ENCODE measurements around the gene AOPEP. TPM values are rescaled to one million over a fixed set of nuclear protein-coding genes. Genes with fewer than 3 reads are reported as not detected.

The AOPEP gene
- total RNA-seq, 1 experiment from 2014 or later = 15.0 TPM

DNA sequence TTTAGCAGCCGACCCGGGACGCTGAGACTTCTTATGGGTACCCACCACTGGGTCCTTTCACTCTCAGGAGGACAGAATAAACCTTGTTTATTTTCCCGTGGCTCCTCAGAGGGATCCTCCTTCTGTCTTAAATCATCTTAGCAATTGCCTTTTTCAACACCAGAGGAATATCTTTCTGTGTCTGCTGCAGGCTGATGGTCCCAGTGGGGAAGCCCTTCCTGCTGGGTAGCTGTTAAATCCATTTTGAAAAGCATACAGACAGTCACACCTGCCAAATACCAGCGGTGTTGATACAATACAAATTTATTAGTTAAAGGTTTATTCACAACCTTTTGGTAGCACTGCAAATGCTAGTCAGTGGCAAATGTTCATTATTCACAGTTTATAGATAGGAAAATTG lies 222.9 kb downstream of the AOPEP start:
- H3K36me3 Mint-ChIP-seq (ENCODE audit: insufficient read depth in 1 of 3, low read depth in 3 of 3) = no peaks in the 10 kb centered on the region
- Histone ChIP-seq H2BK15ac (ENCODE audit: low read depth, low read length) (no peak overlapping the region), H4K91ac (ENCODE audit: insufficient read length, low read depth, low read length) (no peak overlapping the region), H2BK120ac (ENCODE audit: low read depth, low read length, poor library complexity, severe bottlenecking) (no peak overlapping the region), H4K5ac (ENCODE audit: insufficient read length, low read depth, low read length) (no peak overlapping the region), H3K79me2 (ENCODE audit: insufficient read depth, low read length) (no peaks in the 10 kb centered on the region), H3K4ac (ENCODE audit: low read depth, low read length) (no peak overlapping the region), H2BK20ac (ENCODE audit: low read depth, low read length, poor library complexity, severe bottlenecking) (no peak overlapping the region), H2BK12ac (ENCODE audit: insufficient read length, low read depth, low read length) (no peak overlapping the region), H3K9ac (ENCODE audit: extremely low read depth, insufficient read length, low read length) (no peak overlapping the region), H2BK5ac (ENCODE audit: insufficient read length, low read length) (no peak overlapping the region), H4K20me1 (ENCODE audit: control insufficient read depth, insufficient read depth, insufficient read length) (no peaks in the 10 kb centered on the region), H3K27ac (ENCODE audit: insufficient read length, low read depth, low read length) (no peak overlapping the region), H3K18ac (ENCODE audit: insufficient read length, low read depth, low read length) (no peak overlapping the region), H3K23ac (ENCODE audit: insufficient read length, low read depth, low read length) (no peak overlapping the region), H3K9me3 (ENCODE audit: control insufficient read depth, low read depth, low read length) (no peaks in the 10 kb centered on the region), H2AFZ (ENCODE audit: low read length) (no peak overlapping the region), H3K23me2 (ENCODE audit: insufficient read length, low read depth, low read length, poor library complexity, severe bottlenecking) (no peaks in the 10 kb centered on the region), H4K8ac (replicated peaks; ENCODE audit: insufficient read length, low read depth, low read length) (no peak overlapping the region), H3K56ac (ENCODE audit: insufficient read length, low read depth, low read length) (no peak overlapping the region), H2AK5ac (ENCODE audit: insufficient read length, low read length) (no peak overlapping the region), H3T11ph (ENCODE audit: low read length) (no peak overlapping the region), H3K4me2 (ENCODE audit: insufficient read depth, insufficient read length, low read length) (no peak overlapping the region), H3K4me1 (ENCODE audit: insufficient read depth, low read length) (peaks cover 11% of the 10 kb centered on the region; the same call in 1 of the 2 replicates), H3K79me1 (ENCODE audit: insufficient read depth, low read depth, low read length, poor library complexity, severe bottlenecking) (no peaks in the 10 kb centered on the region), H3K14ac (ENCODE audit: insufficient read depth, low read length) (no peak overlapping the region), H3K27me3 (ENCODE audit: insufficient read depth, low read length) (no peaks in the 10 kb centered on the region)
- no peak for DNase-seq
- H3K27me3 Mint-ChIP-seq (ENCODE audit: low read depth) = no peaks in the 10 kb centered on the region
- peaks cover 51 to 52% of the 10 kb centered on the region in 2 experiments for H3K4me1 Mint-ChIP-seq
- WGBS (ENCODE audit: extremely low coverage, insufficient read length, low lambda C conversion rate) = no CpG with 5 or more reads among the region's 5 CpGs
- peak overlapping the region; percentile 9 to 36 (median 11); a peak in 5 of 7 replicates for H3K27ac Mint-ChIP-seq
- TF ChIP-seq, protein P1, sequence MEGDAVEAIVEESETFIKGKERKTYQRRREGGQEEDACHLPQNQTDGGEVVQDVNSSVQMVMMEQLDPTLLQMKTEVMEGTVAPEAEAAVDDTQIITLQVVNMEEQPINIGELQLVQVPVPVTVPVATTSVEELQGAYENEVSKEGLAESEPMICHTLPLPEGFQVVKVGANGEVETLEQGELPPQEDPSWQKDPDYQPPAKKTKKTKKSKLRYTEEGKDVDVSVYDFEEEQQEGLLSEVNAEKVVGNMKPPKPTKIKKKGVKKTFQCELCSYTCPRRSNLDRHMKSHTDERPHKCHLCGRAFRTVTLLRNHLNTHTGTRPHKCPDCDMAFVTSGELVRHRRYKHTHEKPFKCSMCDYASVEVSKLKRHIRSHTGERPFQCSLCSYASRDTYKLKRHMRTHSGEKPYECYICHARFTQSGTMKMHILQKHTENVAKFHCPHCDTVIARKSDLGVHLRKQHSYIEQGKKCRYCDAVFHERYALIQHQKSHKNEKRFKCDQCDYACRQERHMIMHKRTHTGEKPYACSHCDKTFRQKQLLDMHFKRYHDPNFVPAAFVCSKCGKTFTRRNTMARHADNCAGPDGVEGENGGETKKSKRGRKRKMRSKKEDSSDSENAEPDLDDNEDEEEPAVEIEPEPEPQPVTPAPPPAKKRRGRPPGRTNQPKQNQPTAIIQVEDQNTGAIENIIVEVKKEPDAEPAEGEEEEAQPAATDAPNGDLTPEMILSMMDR (conservative IDR thresholded peaks at IDR 0.05) = no peak
- H3K4me3 Mint-ChIP-seq = 0 out of 5 replicates have a peak overlapping the region, but pooled peaks of 1 of the 2 experiments have one; percentile 9
- H3K9me3 Mint-ChIP-seq = no peaks in the 10 kb centered on the region
